GM12874 (cell line): ENCODE data around the gene KIF25.

Source experiments
- TF ChIP-seq, protein P1 (sequence below): IDR thresholded peaks from 2 replicates; pipeline ENCODE4 v1.5.1; 2011; ENCODE audit warnings: low read depth, mild to moderate bottlenecking, control low read depth, low read length, moderate library complexity; ENCODE audit not compliant: insufficient read depth

The KIF25 gene

DNA sequence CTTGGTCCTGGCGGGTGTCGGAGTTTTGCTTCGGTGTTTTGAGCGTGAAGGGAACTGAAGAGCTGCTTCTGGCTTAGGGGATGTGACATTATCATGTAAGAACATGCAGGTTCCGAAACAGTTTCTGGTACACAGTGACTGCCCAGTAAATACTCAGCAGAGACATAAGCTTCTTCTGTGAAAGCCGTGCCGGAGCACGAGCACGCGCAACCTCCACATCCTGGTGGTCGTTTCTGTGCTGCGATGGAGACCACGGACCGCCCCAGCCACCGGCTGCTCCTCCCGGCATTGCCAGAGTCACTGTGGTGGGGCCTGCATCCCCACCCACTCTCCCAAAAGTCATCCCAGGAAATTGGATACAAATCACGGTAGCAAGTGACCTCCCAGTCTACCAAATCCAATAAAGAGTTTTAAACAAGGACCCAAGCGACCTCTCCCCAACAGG is 18.7 kb downstream of the KIF25 start:
- TF ChIP-seq, protein P1, sequence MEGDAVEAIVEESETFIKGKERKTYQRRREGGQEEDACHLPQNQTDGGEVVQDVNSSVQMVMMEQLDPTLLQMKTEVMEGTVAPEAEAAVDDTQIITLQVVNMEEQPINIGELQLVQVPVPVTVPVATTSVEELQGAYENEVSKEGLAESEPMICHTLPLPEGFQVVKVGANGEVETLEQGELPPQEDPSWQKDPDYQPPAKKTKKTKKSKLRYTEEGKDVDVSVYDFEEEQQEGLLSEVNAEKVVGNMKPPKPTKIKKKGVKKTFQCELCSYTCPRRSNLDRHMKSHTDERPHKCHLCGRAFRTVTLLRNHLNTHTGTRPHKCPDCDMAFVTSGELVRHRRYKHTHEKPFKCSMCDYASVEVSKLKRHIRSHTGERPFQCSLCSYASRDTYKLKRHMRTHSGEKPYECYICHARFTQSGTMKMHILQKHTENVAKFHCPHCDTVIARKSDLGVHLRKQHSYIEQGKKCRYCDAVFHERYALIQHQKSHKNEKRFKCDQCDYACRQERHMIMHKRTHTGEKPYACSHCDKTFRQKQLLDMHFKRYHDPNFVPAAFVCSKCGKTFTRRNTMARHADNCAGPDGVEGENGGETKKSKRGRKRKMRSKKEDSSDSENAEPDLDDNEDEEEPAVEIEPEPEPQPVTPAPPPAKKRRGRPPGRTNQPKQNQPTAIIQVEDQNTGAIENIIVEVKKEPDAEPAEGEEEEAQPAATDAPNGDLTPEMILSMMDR: no peak

- TF ChIP-seq, protein P1: no peak
Observed at GRCh38 chr6:168016721-168017525, 19.5 kb downstream of the KIF25 start.

- TF ChIP-seq, protein P1: no peak
Observed at GRCh38 chr6:168017629-168018028, 20.2 kb downstream of the KIF25 start.

DNA sequence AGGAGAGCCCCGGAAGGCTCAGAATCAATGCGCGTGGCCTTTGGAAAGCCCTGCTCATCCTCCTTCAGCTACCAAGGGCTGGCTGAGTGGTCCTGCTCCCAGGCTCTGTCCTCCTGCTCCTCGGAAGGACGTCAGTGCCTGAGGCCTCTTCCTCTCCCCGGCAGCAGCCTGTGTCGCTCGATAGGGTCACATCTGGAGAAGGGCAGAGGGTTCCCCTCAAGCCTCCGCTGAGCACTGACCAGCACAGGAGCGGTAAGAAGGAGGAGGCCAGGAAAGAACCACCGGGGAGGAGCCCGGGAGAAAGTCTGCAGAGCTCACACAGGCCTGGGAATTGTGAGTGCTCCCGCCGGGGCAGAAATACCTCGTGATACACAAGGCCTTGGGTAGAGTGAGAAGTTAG is 21.2 kb downstream of the KIF25 start:
- TF ChIP-seq, protein P1: no peak

GRCh38 chr6:168020242-168020641 is 22.8 kb downstream of the KIF25 start:
- TF ChIP-seq, protein P1: no peak

GRCh38 chr6:168021581-168021980 is 24.1 kb downstream of the KIF25 start:
- TF ChIP-seq, protein P1: no peak

DNA sequence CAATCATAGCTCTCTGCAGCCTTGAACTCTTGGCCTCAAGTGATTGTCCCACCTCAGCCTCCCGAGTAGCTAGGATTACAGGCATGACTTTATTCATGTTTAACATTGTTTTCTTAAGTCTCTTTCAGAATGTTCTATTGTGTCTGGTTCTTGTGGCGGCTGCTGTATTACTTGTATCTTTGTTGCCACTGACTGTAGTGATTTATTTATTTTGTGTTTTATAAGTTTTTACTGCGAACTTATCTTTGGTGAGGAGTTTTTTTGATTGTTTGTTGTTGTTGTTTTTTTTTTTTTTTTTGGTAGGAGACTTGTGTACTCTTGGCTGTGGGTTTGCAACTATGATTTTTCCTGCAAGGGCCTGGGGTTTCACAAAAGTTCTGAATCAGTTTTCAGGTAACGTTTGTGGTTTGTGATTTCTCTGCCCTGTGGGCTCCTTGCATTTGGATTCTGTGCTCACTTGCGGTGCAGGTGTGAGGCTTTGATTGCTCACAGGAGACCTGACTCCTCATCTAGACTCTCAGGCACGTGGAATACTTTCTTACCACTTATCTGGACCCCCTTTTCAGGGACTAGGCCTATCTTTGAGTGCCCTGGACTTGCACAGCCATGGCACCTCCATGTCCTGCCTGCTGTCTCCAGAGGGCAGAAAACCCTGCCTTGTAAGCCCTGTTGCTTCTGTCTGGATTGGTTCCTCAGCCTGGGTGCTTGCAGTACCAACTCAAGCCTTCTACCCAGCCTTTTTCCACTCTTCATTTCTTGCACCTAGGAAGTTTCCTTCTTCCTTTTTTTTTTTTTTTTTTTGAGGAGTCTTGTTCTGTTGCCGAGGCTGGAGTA is 25.2 kb downstream of the KIF25 start:
- TF ChIP-seq, protein P1: no peak
